ENCODE measurements around the gene SLC25A25. TPM values are rescaled to one million over a fixed set of nuclear protein-coding genes. Genes with fewer than 3 reads are reported as not detected.

SLC25A25 gene
- total RNA-seq, 1 donor from 2014 or later, result 13.5 TPM

- peaks cover 5% of the 10 kb centered on the region for H3K27me3 Mint-ChIP-seq (ENCODE audit: insufficient read depth)
- no peak overlapping the region for H3K27ac Mint-ChIP-seq
- no peak for DNase-seq (ENCODE audit: low spot score)
- H3K4me3 Mint-ChIP-seq, result no peak overlapping the region
- H3K36me3 Mint-ChIP-seq (ENCODE audit: low read depth), result no peaks in the 10 kb centered on the region
- intact Hi-C loops (cut with micrococcal nuclease), result no loop called here
- no peaks in the 10 kb centered on the region for H3K9me3 Mint-ChIP-seq
- no peaks in the 10 kb centered on the region for H3K4me1 Mint-ChIP-seq (ENCODE audit: low read depth)
These were observed 12.5 kb upstream of the SLC25A25 start for GRCh38 chr9:128055344-128056040.

- intact Hi-C loops (cut with micrococcal nuclease), result no loop called here
- H3K9me3 Mint-ChIP-seq, result no peaks in the 10 kb centered on the region
- DNase-seq (ENCODE audit: low spot score), result no peak
- H3K4me3 Mint-ChIP-seq, result no peak overlapping the region
- no peak overlapping the region for H3K27ac Mint-ChIP-seq
- H3K36me3 Mint-ChIP-seq (ENCODE audit: low read depth), result peaks cover under 1% of the 10 kb centered on the region
- peaks cover 5% of the 10 kb centered on the region for H3K27me3 Mint-ChIP-seq (ENCODE audit: insufficient read depth)
- peaks cover 2% of the 10 kb centered on the region for H3K4me1 Mint-ChIP-seq (ENCODE audit: low read depth)
These were observed 11.9 kb upstream of the SLC25A25 start for GRCh38 chr9:128056086-128056485.

GRCh38 chr9:128056887-128057723 lies 10.9 kb upstream of the SLC25A25 start:
- Mint-ChIP-seq H3K4me1 (ENCODE audit: low read depth) (peaks cover 11% of the 10 kb centered on the region), H3K9me3 (no peaks in the 10 kb centered on the region), H3K27ac (no peak overlapping the region), H3K4me3 (no peak overlapping the region), H3K36me3 (ENCODE audit: low read depth) (peaks cover 6% of the 10 kb centered on the region), H3K27me3 (ENCODE audit: insufficient read depth) (peaks cover 5% of the 10 kb centered on the region)
- intact Hi-C loops (cut with micrococcal nuclease), result no loop called here
- no peak for DNase-seq (ENCODE audit: low spot score)

- DNase-seq (ENCODE audit: low spot score), result no peak
- no peak overlapping the region for H3K4me3 Mint-ChIP-seq
These were observed 10.2 kb upstream of the SLC25A25 start for GRCh38 chr9:128057724-128058409.

GRCh38 chr9:128059365-128059983 lies 8.6 kb upstream of the SLC25A25 start:
- no peaks in the 10 kb centered on the region for H3K9me3 Mint-ChIP-seq
- peaks cover 24% of the 10 kb centered on the region for H3K4me1 Mint-ChIP-seq (ENCODE audit: low read depth)
- no peak overlapping the region for H3K27ac Mint-ChIP-seq
- no peak overlapping the region for H3K4me3 Mint-ChIP-seq
- H3K27me3 Mint-ChIP-seq (ENCODE audit: insufficient read depth), result peaks cover 3% of the 10 kb centered on the region
- peaks cover 6% of the 10 kb centered on the region for H3K36me3 Mint-ChIP-seq (ENCODE audit: low read depth)
- DNase-seq (ENCODE audit: low spot score), result no peak
- intact Hi-C loops (cut with micrococcal nuclease), result no loop called here

More at GRCh38 chr9:128057724-128058409, 10.2 kb upstream of the SLC25A25 start:
- intact Hi-C loops (cut with micrococcal nuclease), result no loop called here
- H3K4me1 Mint-ChIP-seq (ENCODE audit: low read depth), result peaks cover 15% of the 10 kb centered on the region
- peaks cover 5% of the 10 kb centered on the region for H3K27me3 Mint-ChIP-seq (ENCODE audit: insufficient read depth)
- peaks cover 6% of the 10 kb centered on the region for H3K36me3 Mint-ChIP-seq (ENCODE audit: low read depth)
- H3K9me3 Mint-ChIP-seq, result no peaks in the 10 kb centered on the region
- H3K27ac Mint-ChIP-seq, result no peak overlapping the region

- Mint-ChIP-seq H3K36me3 (ENCODE audit: low read depth) (peaks cover 13% of the 10 kb centered on the region), H3K4me1 (ENCODE audit: low read depth) (peaks cover 36% of the 10 kb centered on the region), H3K9me3 (no peaks in the 10 kb centered on the region), H3K4me3 (peak overlapping the region; percentile 37), H3K27ac (peak overlapping the region; percentile 20), H3K27me3 (ENCODE audit: insufficient read depth) (peaks cover 3% of the 10 kb centered on the region)
- intact Hi-C loops (cut with micrococcal nuclease), result no loop called here
- DNase-seq (ENCODE audit: low spot score), result no peak
These were observed 6.6 kb upstream of the SLC25A25 start for GRCh38 chr9:128061275-128061960.

GRCh38 chr9:128062279-128062678 lies 5.8 kb upstream of the SLC25A25 start:
- Mint-ChIP-seq H3K27ac (no peak overlapping the region), H3K36me3 (ENCODE audit: low read depth) (peaks cover 13% of the 10 kb centered on the region), H3K4me1 (ENCODE audit: low read depth) (peaks cover 37% of the 10 kb centered on the region), H3K9me3 (no peaks in the 10 kb centered on the region), H3K27me3 (ENCODE audit: insufficient read depth) (peaks cover 2% of the 10 kb centered on the region), H3K4me3 (no peak overlapping the region)
- DNase-seq (ENCODE audit: low spot score), result no peak
- intact Hi-C loops (cut with micrococcal nuclease), result no loop called here

- Mint-ChIP-seq H3K27me3 (ENCODE audit: insufficient read depth) (no peaks in the 10 kb centered on the region), H3K36me3 (ENCODE audit: low read depth) (peaks cover 13% of the 10 kb centered on the region), H3K9me3 (no peaks in the 10 kb centered on the region), H3K4me1 (ENCODE audit: low read depth) (peaks cover 37% of the 10 kb centered on the region), H3K4me3 (no peak overlapping the region), H3K27ac (no peak overlapping the region)
- no peak for DNase-seq (ENCODE audit: low spot score)
- intact Hi-C loops (cut with micrococcal nuclease), result no loop called here
These were observed 4.9 kb upstream of the SLC25A25 start for GRCh38 chr9:128062846-128063831.

GRCh38 chr9:128065907-128066712 lies 1.9 kb upstream of the SLC25A25 start:
- Mint-ChIP-seq H3K27me3 (ENCODE audit: insufficient read depth) (no peaks in the 10 kb centered on the region), H3K36me3 (ENCODE audit: low read depth) (peaks cover 15% of the 10 kb centered on the region), H3K27ac (peak overlapping the region; percentile 79), H3K4me3 (no peak overlapping the region), H3K4me1 (ENCODE audit: low read depth) (peaks cover 50% of the 10 kb centered on the region), H3K9me3 (no peaks in the 10 kb centered on the region)
- no peak for DNase-seq (ENCODE audit: low spot score)
- intact Hi-C loops (cut with micrococcal nuclease), result loop anchor here (5.0 kb wide), 2 partner anchors 126 to 279 kb away; partner anchors contain the start of genes CDK9 and CIZ1

- H3K9me3 Mint-ChIP-seq, result no peaks in the 10 kb centered on the region
- peak; percentile 97 for DNase-seq (ENCODE audit: low spot score)
- intact Hi-C loops (cut with micrococcal nuclease), result loop anchor here (1.0 to 5.0 kb wide), 10 partner anchors 27 to 332 kb away; partner anchors contain the start of genes BBLN, CDK9, CIZ1 and DPM2
- H3K4me1 Mint-ChIP-seq (ENCODE audit: low read depth), result peaks cover 49% of the 10 kb centered on the region
- H3K36me3 Mint-ChIP-seq (ENCODE audit: low read depth), result peaks cover 11% of the 10 kb centered on the region
- no peaks in the 10 kb centered on the region for H3K27me3 Mint-ChIP-seq (ENCODE audit: insufficient read depth)
- peak within 1 kb of the TSS; percentile 79 for H3K27ac Mint-ChIP-seq
- no peak within 1 kb of the TSS for H3K4me3 Mint-ChIP-seq
These were observed 1.1 kb upstream of the SLC25A25 start, which contains the start of gene NAIF1 for GRCh38 chr9:128066713-128067644. Gene NAIF1, minus strand, starts transcription at chr9:128067320. Its CDS starts 219 bp downstream, at chr9:128067101.
